Esophagus (tissue), 2 donors: ENCODE measurements around the gene BRWD1. TPM values are rescaled to one million over a fixed set of nuclear protein-coding genes. Genes with fewer than 3 reads are reported as not detected.

Experiments
- H3K27ac ChIP-seq, 2 donors: one replicate each; pipeline ENCODE4 v1.5.1; 2013; ENCODE audit warnings: low read depth in 2 of 2, mild to moderate bottlenecking in 2 of 2, inconsistent platforms in 1 of 2, low read length in 1 of 2, moderate library complexity in 1 of 2
- H3K27me3 ChIP-seq, 2 donors: one replicate each; pipeline ENCODE4 v1.6.1; 2013; ENCODE audit warnings: low read length in 2 of 2, control low read depth in 1 of 2, mild to moderate bottlenecking in 1 of 2; ENCODE audit not compliant: insufficient read depth in 2 of 2, control insufficient read depth in 1 of 2
- H3K36me3 ChIP-seq, 2 donors: one replicate each; pipeline ENCODE4 v1.6.1; 2013; ENCODE audit warnings: low read length in 1 of 2; ENCODE audit not compliant: control insufficient read depth in 2 of 2, insufficient read depth in 2 of 2
- H3K4me1 ChIP-seq, 2 donors: one replicate each; pipeline ENCODE4 v1.6.1; 2013; ENCODE audit warnings: low read length in 1 of 2; ENCODE audit not compliant: control insufficient read depth in 2 of 2, insufficient read depth in 2 of 2
- H3K4me3 ChIP-seq, 2 donors: one replicate each; pipeline ENCODE4 v1.5.1; 2013; ENCODE audit warnings: low read length in 2 of 2, mild to moderate bottlenecking in 2 of 2, low read depth in 1 of 2, moderate library complexity in 1 of 2
- H3K9me3 ChIP-seq, 2 donors: one replicate each; pipeline ENCODE4 v1.6.1; 2013; ENCODE audit warnings: mild to moderate bottlenecking in 2 of 2, low read depth in 1 of 2, low read length in 1 of 2, moderate library complexity in 1 of 2; ENCODE audit not compliant: control insufficient read depth in 2 of 2, insufficient read depth in 1 of 2
- WGBS, 2 donors: extraction: QIAGEN DNeasy Blood & Tissue Kit; methylation state at CpG; one replicate each; pipeline ENCODE4 v1.1.7; 2013; 5-methylcytosine and 5-hydroxymethylcytosine counted together
- polyA plus RNA-seq, 2 donors: library from polyadenylated mRNA; stranded (reverse); fragments of 200-250 nt; gene quantifications; one replicate each; pipeline ENCODE4 v1.2.3, GENCODE V29; 2013
- donor health status: healthy with polysubstance abuse.
- donor health status: Bipolar disorder and iron deficiency.

Gene BRWD1
- polyA plus RNA-seq = 1 to 10 TPM; 7.1 to 8.3 TPM

DNA sequence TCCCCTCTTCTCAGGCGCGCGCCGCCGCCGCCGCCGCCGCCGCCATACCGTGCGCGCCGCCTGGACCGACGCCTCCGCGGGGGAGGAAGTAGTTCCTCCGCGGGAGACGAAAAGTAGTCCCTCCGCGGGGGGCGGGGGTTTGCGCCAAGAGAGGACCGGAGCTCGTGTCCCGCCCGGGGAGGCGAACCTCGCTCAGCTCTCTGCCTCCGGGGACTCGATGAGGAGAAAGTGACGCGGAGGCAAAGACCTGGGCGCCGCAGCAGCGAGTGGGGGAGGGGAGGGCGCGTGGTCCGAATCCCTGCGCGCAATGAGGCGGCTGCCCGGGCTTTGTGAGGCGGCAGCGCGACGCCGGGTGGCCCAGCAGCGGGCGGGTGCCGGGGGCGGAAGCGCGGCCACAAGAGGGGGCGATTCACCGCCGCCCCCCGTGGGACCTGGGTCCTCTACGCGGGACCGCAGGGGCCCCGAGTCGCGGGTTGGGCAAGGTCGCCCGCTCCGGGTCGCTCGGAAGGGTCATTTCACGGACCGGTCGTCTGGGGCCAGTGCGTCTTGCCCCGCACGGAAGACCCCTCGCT is at the start of gene BRWD1:
TSS of gene BRWD1 (minus strand) at position 62 of the 572 bp plus-strand sequence. CDS start 141 bp downstream, outside the sequence.
- H3K27me3 ChIP-seq = no peaks in the 10 kb centered on the region
- peak within 1 kb of the TSS; percentile 90 to 92 for H3K27ac ChIP-seq
- 0 to 1% methylated on average over 56 to 78 of the region's 78 CpGs for WGBS, 2 donors
- H3K36me3 ChIP-seq = no peaks in the 10 kb centered on the region
- no peaks in the 10 kb centered on the region for H3K9me3 ChIP-seq
- peak within 1 kb of the TSS; percentile 86 to 89 for H3K4me3 ChIP-seq
- H3K4me1 ChIP-seq = peaks cover 0 to 2% of the 10 kb centered on the region in 2 donors

GRCh38 chr21:39362733-39363132 is 49.3 kb upstream of the BRWD1 start:
- no peak overlapping the region for H3K4me3 ChIP-seq
- H3K36me3 ChIP-seq = no peaks in the 10 kb centered on the region
- H3K27ac ChIP-seq = no peak overlapping the region
- H3K9me3 ChIP-seq = no peaks in the 10 kb centered on the region
- 77 to 82% methylated on average over 3 of the region's 3 CpGs for WGBS, 2 donors
- H3K27me3 ChIP-seq = no peaks in the 10 kb centered on the region
- H3K4me1 ChIP-seq = no peaks in the 10 kb centered on the region

DNA sequence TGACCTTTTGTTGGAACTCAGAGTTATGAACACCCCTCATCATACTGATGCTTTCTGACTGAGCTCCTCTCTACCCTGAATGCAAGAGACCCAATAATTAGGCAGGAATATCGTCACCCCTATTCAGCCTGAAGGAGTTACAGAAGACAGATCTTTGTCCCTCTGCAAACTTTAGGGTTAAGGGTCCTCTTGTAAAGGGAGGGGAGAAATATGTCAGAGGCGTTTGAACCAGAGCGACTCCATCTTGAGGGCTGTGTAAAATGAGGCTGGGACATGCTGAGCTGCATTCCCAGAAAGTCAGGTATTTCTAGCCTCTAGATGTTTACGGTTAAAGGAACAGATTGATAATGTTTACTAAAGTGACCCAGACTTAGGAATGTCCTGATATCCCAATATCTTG is 46.0 kb upstream of the BRWD1 start:
- Histone ChIP-seq H3K36me3 (no peaks in the 10 kb centered on the region), H3K27me3 (no peaks in the 10 kb centered on the region), H3K4me3 (no peak overlapping the region), H3K9me3 (no peaks in the 10 kb centered on the region), H3K27ac (no peak overlapping the region), H3K4me1 (no peaks in the 10 kb centered on the region)
- WGBS, 2 donors = 74 to 78% methylated on average over 4 of the region's 4 CpGs

- H3K27ac ChIP-seq = no peak overlapping the region
- 73 to 78% methylated on average over 3 of the region's 3 CpGs for WGBS, 2 donors
- H3K4me3 ChIP-seq = no peak overlapping the region
- no peaks in the 10 kb centered on the region for H3K36me3 ChIP-seq
- H3K9me3 ChIP-seq = no peaks in the 10 kb centered on the region
- no peaks in the 10 kb centered on the region for H3K27me3 ChIP-seq
- H3K4me1 ChIP-seq = no peaks in the 10 kb centered on the region
Measured at GRCh38 chr21:39353295-39353694, 39.9 kb upstream of the BRWD1 start.

- Histone ChIP-seq H3K4me1 (peaks cover 0 to 2% of the 10 kb centered on the region in 2 donors), H3K27ac (peak overlapping the region; percentile 94 to 99), H3K4me3 (peak overlapping the region; percentile 57 to 85), H3K9me3 (no peaks in the 10 kb centered on the region), H3K27me3 (no peaks in the 10 kb centered on the region), H3K36me3 (no peaks in the 10 kb centered on the region)
- WGBS, 2 donors = 66% methylated on average over 19 of the region's 19 CpGs
Measured at GRCh38 chr21:39350094-39351005, 36.9 kb upstream of the BRWD1 start.

DNA sequence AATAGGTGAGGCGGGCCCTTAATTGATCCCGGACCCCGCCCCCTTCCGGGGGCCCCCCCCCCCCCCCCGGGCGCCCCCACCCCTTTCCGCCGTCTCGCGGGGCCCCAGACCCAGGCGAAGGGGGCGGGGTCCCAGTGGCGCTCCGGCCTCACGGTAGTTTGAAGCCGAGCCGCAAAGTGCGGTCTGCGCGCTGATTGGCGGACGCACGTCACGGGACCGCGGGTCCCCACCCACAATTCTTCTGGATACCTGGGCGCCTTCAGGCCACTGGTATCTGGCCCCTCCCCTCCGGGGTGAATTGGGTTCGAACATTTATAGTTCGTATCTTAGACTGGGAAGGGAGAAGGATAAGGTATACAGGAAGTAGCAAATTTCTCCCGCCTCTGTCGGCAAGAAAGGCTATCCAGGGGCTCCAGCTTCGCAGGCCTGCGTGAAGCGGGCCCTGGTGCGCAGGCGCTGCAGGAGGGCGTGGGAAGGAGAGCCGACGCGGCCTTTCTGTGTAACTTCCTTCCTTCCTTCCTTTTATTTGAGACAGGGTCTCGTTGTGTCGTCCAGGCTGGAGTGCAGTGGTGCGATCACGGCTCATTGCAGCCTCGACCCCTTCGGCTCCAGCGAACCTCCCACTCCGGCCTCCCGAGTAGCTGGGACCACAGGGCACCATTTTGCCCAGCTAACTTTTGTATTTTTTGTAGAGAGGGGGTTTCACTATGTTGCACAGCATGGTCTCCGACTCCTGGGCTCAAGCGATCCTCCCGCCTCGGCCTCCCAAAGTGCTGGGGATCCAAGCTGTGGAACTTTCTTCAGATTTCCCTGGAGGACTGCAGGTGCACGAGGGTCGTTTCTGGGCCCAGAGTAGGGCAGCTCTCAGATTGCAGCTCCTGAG is 36.0 kb upstream of the BRWD1 start:
- Histone ChIP-seq H3K4me1 (peaks cover 0 to 2% of the 10 kb centered on the region in 2 donors), H3K9me3 (no peaks in the 10 kb centered on the region), H3K36me3 (no peaks in the 10 kb centered on the region), H3K27me3 (no peaks in the 10 kb centered on the region), H3K4me3 (peak overlapping the region; percentile 57 to 85), H3K27ac (peak overlapping the region; percentile 94 to 99)
- 5 to 6% methylated on average over 40 to 51 of the region's 56 CpGs for WGBS, 2 donors

- 1% methylated on average over 81 to 114 of the region's 116 CpGs for WGBS, 2 donors
Measured at GRCh38 chr21:39348355-39349210, 35.2 kb upstream of the BRWD1 start, which contains the start of gene HMGN1. Gene HMGN1 (minus strand): TSS chr21:39349088. CDS start chr21:39348917, 171 bp downstream.

DNA sequence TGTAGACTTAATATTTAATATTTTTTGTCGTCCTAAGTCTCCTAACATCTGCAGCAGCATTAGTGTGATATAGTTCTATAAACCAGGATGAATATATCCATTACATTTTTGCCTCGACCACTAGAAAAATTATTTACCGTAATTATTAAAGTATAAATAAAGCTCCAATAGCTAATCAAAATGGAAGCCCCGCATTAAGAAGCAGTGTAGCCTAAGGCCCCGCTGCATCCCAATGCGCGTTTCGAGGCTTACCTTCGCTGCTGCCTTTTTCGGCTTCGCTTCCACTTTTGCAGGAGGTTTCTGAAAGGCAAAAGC is 34.6 kb upstream of the BRWD1 start:
- 0 to 1% methylated on average over 11 of the region's 11 CpGs for WGBS, 2 donors
- Histone ChIP-seq H3K4me1 (peaks cover 0 to 2% of the 10 kb centered on the region in 2 donors), H3K36me3 (no peaks in the 10 kb centered on the region), H3K27me3 (no peaks in the 10 kb centered on the region), H3K4me3 (peak overlapping the region; percentile 78 to 85), H3K9me3 (no peaks in the 10 kb centered on the region), H3K27ac (peak overlapping the region; percentile 94 to 99)

More at GRCh38 chr21:39348355-39349210, 35.2 kb upstream of the BRWD1 start, which contains the start of gene HMGN1:
- Histone ChIP-seq H3K27me3 (no peaks in the 10 kb centered on the region), H3K27ac (peak within 1 kb of the TSS; percentile 94 to 99), H3K4me3 (peak within 1 kb of the TSS; percentile 78 to 85), H3K36me3 (no peaks in the 10 kb centered on the region), H3K9me3 (no peaks in the 10 kb centered on the region), H3K4me1 (peaks cover 0 to 2% of the 10 kb centered on the region in 2 donors)
